HEK293 (cell line): Measurements from ENCODE around the gene TNNI3.

ENCODE experiments used
- KLF1 ChIP-seq: fragments of 450-650 bp; formaldehyde crosslinking; IDR thresholded peaks from 2 replicates; pipeline ENCODE4 v1.5.1; 2016; ENCODE audit warnings: missing biosample characterization, missing genetic modification characterization
- KLF16 ChIP-seq: fragments of 450-650 bp; formaldehyde crosslinking; IDR thresholded peaks from 2 replicates; pipeline ENCODE4 v1.5.1; 2017; ENCODE audit warnings: missing biosample characterization, missing genetic modification characterization
- KLF8 ChIP-seq: fragments of 450-650 bp; formaldehyde crosslinking; IDR thresholded peaks from 2 replicates; pipeline ENCODE4 v1.5.1; 2016; ENCODE audit warnings: missing biosample characterization, missing genetic modification characterization
- KLF9 ChIP-seq: fragments of 450-650 bp; formaldehyde crosslinking; IDR thresholded peaks from 2 replicates; pipeline ENCODE4 v1.5.1; 2016; ENCODE audit warnings: missing biosample characterization, missing genetic modification characterization, low read depth
- MEIS1 ChIP-seq: sonication (generic); formaldehyde crosslinking; IDR thresholded peaks from 2 replicates; pipeline ENCODE4 v1.8.1; 2022; ENCODE audit warnings: missing genetic modification reagents, mild to moderate bottlenecking, borderline replicate concordance
- PATZ1 ChIP-seq: fragments of 450-650 bp; formaldehyde crosslinking; IDR thresholded peaks from 2 replicates; pipeline ENCODE4 v1.5.1; 2016; ENCODE audit warnings: missing biosample characterization, missing genetic modification characterization
- PBX3 ChIP-seq: sonication (generic); formaldehyde crosslinking; IDR thresholded peaks from 2 replicates; pipeline ENCODE4 v1.8.1; 2022; ENCODE audit warnings: mild to moderate bottlenecking, moderate library complexity, missing genetic modification reagents
- PRDM1 ChIP-seq: fragments of 450-650 bp; formaldehyde crosslinking; IDR thresholded peaks from 2 replicates; pipeline ENCODE4; 2016; ENCODE audit warnings: missing biosample characterization, missing genetic modification characterization
- PRDM10 ChIP-seq: fragments of 450-650 bp; formaldehyde crosslinking; IDR thresholded peaks from 2 replicates; pipeline ENCODE4 v1.5.1; 2016; ENCODE audit warnings: missing biosample characterization, missing genetic modification characterization
- PRDM4 ChIP-seq: fragments of 450-650 bp; formaldehyde crosslinking; IDR thresholded peaks from 2 replicates; pipeline ENCODE4 v1.5.1; 2017; ENCODE audit warnings: missing biosample characterization, missing genetic modification characterization
- SCRT2 ChIP-seq: fragments of 450-650 bp; formaldehyde crosslinking; IDR thresholded peaks from 2 replicates; pipeline ENCODE4 v1.5.1; 2016; ENCODE audit warnings: missing biosample characterization, missing genetic modification characterization
- SP7 ChIP-seq: fragments of 450-650 bp; formaldehyde crosslinking; IDR thresholded peaks from 2 replicates; pipeline ENCODE4 v1.5.1; 2016; ENCODE audit warnings: missing biosample characterization, missing genetic modification characterization
- ZBTB20 ChIP-seq: fragments of 450-650 bp; formaldehyde crosslinking; IDR thresholded peaks from 2 replicates; pipeline ENCODE4 v1.5.1; 2016; ENCODE audit warnings: missing biosample characterization, missing genetic modification characterization
- ZEB2 ChIP-seq: fragments of 450-650 bp; formaldehyde crosslinking; IDR thresholded peaks from 2 replicates; pipeline ENCODE4 v1.5.1; 2016; ENCODE audit warnings: missing biosample characterization, missing genetic modification characterization
- ZFP69B ChIP-seq: fragments of 450-650 bp; formaldehyde crosslinking; IDR thresholded peaks from 2 replicates; pipeline ENCODE4 v1.5.1; 2016; ENCODE audit warnings: missing biosample characterization, missing genetic modification characterization
- ZNF140 ChIP-seq: fragments of 450-650 bp; formaldehyde crosslinking; IDR thresholded peaks from 2 replicates; pipeline ENCODE4 v1.5.1; 2016; ENCODE audit warnings: missing biosample characterization, missing genetic modification characterization
- ZNF175 ChIP-seq: fragments of 450-650 bp; formaldehyde crosslinking; IDR thresholded peaks from 2 replicates; pipeline ENCODE4 v1.5.1; 2016; ENCODE audit warnings: missing biosample characterization, missing genetic modification characterization
- ZNF2 ChIP-seq: fragments of 450-650 bp; formaldehyde crosslinking; IDR thresholded peaks from 2 replicates; pipeline ENCODE4 v1.5.1; 2016; ENCODE audit warnings: missing biosample characterization, missing genetic modification characterization
- ZNF324 ChIP-seq: fragments of 450-650 bp; formaldehyde crosslinking; IDR thresholded peaks from 2 replicates; pipeline ENCODE4 v1.5.1; 2016; ENCODE audit warnings: missing biosample characterization, missing genetic modification characterization
- ZNF350 ChIP-seq: fragments of 450-650 bp; formaldehyde crosslinking; IDR thresholded peaks from 2 replicates; pipeline ENCODE4 v1.5.0; 2017; ENCODE audit warnings: missing biosample characterization, mild to moderate bottlenecking, missing genetic modification characterization
- ZNF391 ChIP-seq: fragments of 450-650 bp; formaldehyde crosslinking; IDR thresholded peaks from 2 replicates; pipeline ENCODE4 v1.5.1; 2016; ENCODE audit warnings: low read depth, missing biosample characterization, missing genetic modification characterization, borderline replicate concordance
- ZNF416 ChIP-seq: fragments of 450-650 bp; formaldehyde crosslinking; IDR thresholded peaks from 2 replicates; pipeline ENCODE4 v1.5.1; 2016; ENCODE audit warnings: missing biosample characterization, missing genetic modification characterization
- ZNF549 ChIP-seq: fragments of 450-650 bp; IDR thresholded peaks from 2 replicates; pipeline ENCODE4 v1.5.1; 2018; ENCODE audit warnings: missing biosample characterization, missing genetic modification characterization, mild to moderate bottlenecking, inconsistent platforms, moderate library complexity
- ZNF585B ChIP-seq: fragments of 450-650 bp; formaldehyde crosslinking; IDR thresholded peaks from 2 replicates; pipeline ENCODE4 v1.5.1; 2016; ENCODE audit warnings: missing biosample characterization, missing genetic modification characterization
- ZNF626 ChIP-seq: fragments of 450-650 bp; sonication (Bioruptor Pico); formaldehyde crosslinking; IDR thresholded peaks from 2 replicates; pipeline ENCODE4 v1.5.1; 2018; ENCODE audit warnings: missing biosample characterization, missing genetic modification characterization, inconsistent platforms
- ZNF629 ChIP-seq: fragments of 450-650 bp; formaldehyde crosslinking; IDR thresholded peaks from 2 replicates; pipeline ENCODE4 v1.5.1; 2017; ENCODE audit warnings: missing biosample characterization, missing genetic modification characterization
- ZNF785 ChIP-seq: fragments of 450-650 bp; formaldehyde crosslinking; IDR thresholded peaks from 2 replicates; pipeline ENCODE4 v1.5.1; 2016; ENCODE audit warnings: missing biosample characterization, missing genetic modification characterization
- ZNF830 ChIP-seq: fragments of 450-650 bp; IDR thresholded peaks from 2 replicates; pipeline ENCODE4 v1.5.0; 2018; ENCODE audit warnings: missing biosample characterization, missing genetic modification characterization, low read depth, mild to moderate bottlenecking, moderate library complexity
- ZSCAN23 ChIP-seq: fragments of 450-650 bp; formaldehyde crosslinking; IDR thresholded peaks from 2 replicates; pipeline ENCODE4 v1.5.1; 2016; ENCODE audit warnings: missing biosample characterization, missing genetic modification characterization
- TF ChIP-seq, protein P1 (sequence below): fragments of 450-650 bp; formaldehyde crosslinking; IDR thresholded peaks from 2 replicates; pipeline ENCODE4 v1.5.1; 2016; ENCODE audit warnings: missing biosample characterization, missing genetic modification characterization

TNNI3 gene

GRCh38 chr19:55166530-55167268 lies 9.2 kb upstream of the TNNI3 start, which contains the start of gene DNAAF3 (continued):
- TF ChIP-seq ZNF140 (no peak), ZNF629 (peak; percentile 55), ZNF350 (tag by site-specific recombination) (peak; percentile 44; the same call in 1 of the 2 replicates), ZNF416 (tag by site-specific recombination) (no peak), KLF1 (tag by site-specific recombination) (peak; percentile 73), PRDM1 (tag by site-specific recombination) (peak; percentile 85), ZFP69B (no peak), ZNF785 (no peak), PBX3 (CRISPR knock-in tag) (no peak), KLF16 (tag by site-specific recombination) (peak; percentile 74; the same call in 1 of the 2 replicates), KLF8 (peak; percentile 94), ZNF626 (tag by site-specific recombination) (no peak), KLF9 (tag by site-specific recombination) (peak; percentile 80), PRDM4 (tag by site-specific recombination) (0 out of 2 replicates have a peak, but pooled peaks have one; percentile 40), MEIS1 (no peak), PATZ1 (tag by site-specific recombination) (peak; percentile 35), ZEB2 (tag by site-specific recombination) (peak; percentile 27), PRDM10 (tag by site-specific recombination) (peak; percentile 100), ZNF549 (tag by site-specific recombination) (no peak), SP7 (peak; percentile 80), ZNF830 (tag by site-specific recombination) (no peak), ZSCAN23 (tag by site-specific recombination) (no peak), ZBTB20 (no peak), ZNF391 (tag by site-specific recombination) (peak; percentile 45; the same call in 1 of the 2 replicates), SCRT2 (peak; percentile 100), ZNF2 (tag by site-specific recombination) (peak; percentile 22; the same call in 1 of the 2 replicates), ZNF585B (tag by site-specific recombination) (no peak), ZNF324 (tag by site-specific recombination) (peak; percentile 68; the same call in 1 of the 2 replicates), ZNF175 (no peak)
- TF ChIP-seq, protein P1, sequence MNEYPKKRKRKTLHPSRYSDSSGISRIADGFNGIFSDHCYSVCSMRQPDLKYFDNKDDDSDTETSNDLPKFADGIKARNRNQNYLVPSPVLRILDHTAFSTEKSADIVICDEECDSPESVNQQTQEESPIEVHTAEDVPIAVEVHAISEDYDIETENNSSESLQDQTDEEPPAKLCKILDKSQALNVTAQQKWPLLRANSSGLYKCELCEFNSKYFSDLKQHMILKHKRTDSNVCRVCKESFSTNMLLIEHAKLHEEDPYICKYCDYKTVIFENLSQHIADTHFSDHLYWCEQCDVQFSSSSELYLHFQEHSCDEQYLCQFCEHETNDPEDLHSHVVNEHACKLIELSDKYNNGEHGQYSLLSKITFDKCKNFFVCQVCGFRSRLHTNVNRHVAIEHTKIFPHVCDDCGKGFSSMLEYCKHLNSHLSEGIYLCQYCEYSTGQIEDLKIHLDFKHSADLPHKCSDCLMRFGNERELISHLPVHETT, result peak; percentile 41; the same call in 1 of the 2 replicates
